ENCODE data around the gene GABRA5. TPM values are rescaled to one million over a fixed set of nuclear protein-coding genes. Genes with fewer than 3 reads are reported as not detected.

GABRA5 gene
- total and polyA plus RNA-seq, 2 of the 8 experiments (the other 6 are each of a cell fraction or from before 2014, with no cell fraction given), result 15.0 to 29.6 TPM

GRCh38 chr15:26838742-26839460, 28.0 kb upstream of the GABRA5 start (continued):
- TF ChIP-seq CHD7 (IDR thresholded peaks at IDR 0.05; ENCODE audit: insufficient replicate concordance, low read length), result no peak

Data from H1 (cell line).